K562 (cell line): ENCODE results near the gene PRSS22. TPM values are rescaled to one million over a fixed set of nuclear protein-coding genes. Genes with fewer than 3 reads are reported as not detected.

Experiments used
- ATAC-seq: fragments of 200-7000 bp; cut with Tn5 transposase; 3 replicates; pipeline ENCODE4 v1.9.1; 2020; ENCODE audit warnings: moderate library complexity
- BruUV-seq: library from RNA; stranded (reverse); fragments of 400-500 nt; replicated peaks from 2 replicates; lab custom pipeline; 2021; lab: Mats Ljungman, UMichigan
- CTCF ChIA-PET: fragments of 300-600 bp; formaldehyde crosslinking; extraction: SDS; loops from one replicate; lab custom pipeline; 2021; ENCODE audit warnings: low intra/inter-chr PET ratio; lab: Yijun Ruan, JAX
- POLR2A ChIA-PET: fragments of 300-600, 350-650 bp; sonication (Branson Sonifier 250); formaldehyde crosslinking; extraction: SDS; loops from one replicate; lab custom pipeline; 2021; ENCODE audit warnings: antibody characterized with exemption, inconsistent platforms; lab: Yijun Ruan, JAX
- DNase-seq, 4 experiments: peaks; one replicate each; pipeline versions ENCODE4 v3.0.0 to v3.0.0-alpha.2; 2011 to 2018; ENCODE audit warnings: low spot score in 3 of 4, mixed read lengths in 3 of 4; ENCODE audit errors: extremely low read depth in 1 of 4
- FAIRE-seq: peaks from 2 replicates; lab custom pipeline; 2011; peaks lifted over from hg19 to GRCh38; lab: Jason Lieb, UNC
- H2AFZ ChIP-seq: 2 replicates; pipeline ENCODE4 v1.6.0; 2011; ENCODE audit warnings: low read depth, low read length, control low read depth, inconsistent platforms
- H3K27ac ChIP-seq: fragments of 200-600 bp; 3 replicates; pipeline ENCODE4 v1.8.0; 2011; ENCODE audit warnings: low read depth, mild to moderate bottlenecking, control low read depth, inconsistent platforms, low read length, moderate library complexity, mixed read lengths; ENCODE audit errors: extremely low read depth
- H3K27me3 ChIP-seq, 2 experiments: fragments of 300-600 bp in 1 of 2; 2 replicates in 1 of 2; 3 replicates in 1 of 2; pipeline versions ENCODE4 v1.6.0 to v1.8.0; 2011; ENCODE audit warnings: inconsistent platforms in 2 of 2, low read length in 2 of 2, mild to moderate bottlenecking in 1 of 2, mixed read lengths in 1 of 2, moderate library complexity in 1 of 2; ENCODE audit not compliant: control insufficient read depth in 2 of 2, insufficient read depth in 2 of 2
- H3K36me3 ChIP-seq: fragments of 300-600 bp; 3 replicates; pipeline ENCODE4 v1.8.0; 2011; ENCODE audit warnings: mild to moderate bottlenecking, low read length, inconsistent platforms; ENCODE audit not compliant: control insufficient read depth, insufficient read depth
- H3K4me1 ChIP-seq, 2 experiments: fragments of 200-600 bp in 1 of 2; replicated peaks in 1 of 2; 2 replicates in 1 of 2; 3 replicates in 1 of 2; pipeline versions ENCODE4 v1.5.1 to v1.8.0; 2011; ENCODE audit warnings: inconsistent platforms in 2 of 2, low read length in 2 of 2, mild to moderate bottlenecking in 1 of 2, mixed read lengths in 1 of 2, moderate library complexity in 1 of 2; ENCODE audit not compliant: control insufficient read depth in 2 of 2, insufficient read depth in 2 of 2
- H3K4me2 ChIP-seq: 2 replicates; pipeline ENCODE4 v1.6.1; 2011; ENCODE audit warnings: low read length, control low read depth, inconsistent platforms, mixed read lengths; ENCODE audit not compliant: insufficient read depth
- H3K4me3 ChIP-seq: fragments of 200-600 bp; sonication (generic), shearing (Covaris generic); 2 replicates; pipeline ENCODE4 v1.5.1; 2016; ENCODE audit warnings: control low read depth, inconsistent platforms
- H3K79me2 ChIP-seq: fragments of 200-600 bp; 3 replicates; pipeline ENCODE4 v1.8.0; 2011; ENCODE audit warnings: low read length, inconsistent platforms; ENCODE audit not compliant: control insufficient read depth, insufficient read depth
- H3K9ac ChIP-seq, 2 experiments: 2 replicates each; pipeline versions ENCODE4 v1.6.0 to v1.6.1; 2011; ENCODE audit warnings: low read depth in 2 of 2, low read length in 2 of 2, control low read depth in 1 of 2, inconsistent platforms in 1 of 2, mild to moderate bottlenecking in 1 of 2, mixed read lengths in 1 of 2; ENCODE audit not compliant: insufficient read depth in 1 of 2
- H3K9me1 ChIP-seq: one replicate; pipeline ENCODE4 v1.6.0; 2011; ENCODE audit warnings: inconsistent platforms, mild to moderate bottlenecking, low read length, moderate library complexity; ENCODE audit not compliant: control insufficient read depth, insufficient read depth
- H3K9me3 ChIP-seq: replicated peaks from 2 replicates; pipeline ENCODE4 v1.5.1; 2011; ENCODE audit warnings: low read depth, low read length, inconsistent platforms; ENCODE audit not compliant: control insufficient read depth, insufficient read depth
- H4K20me1 ChIP-seq: replicated peaks from 2 replicates; pipeline ENCODE4 v1.6.1; 2011; ENCODE audit warnings: low read length, inconsistent platforms, mixed read lengths; ENCODE audit not compliant: control insufficient read depth, insufficient read depth
- PHF8 ChIP-seq: fragments of 200-600 bp; sonication (generic); IDR thresholded peaks from 2 replicates; pipeline ENCODE4 v1.6.1; 2012; ENCODE audit warnings: mixed run types, mild to moderate bottlenecking, inconsistent platforms, low read length, moderate library complexity, borderline replicate concordance
- ZZZ3 ChIP-seq: fragments of 450-650 bp; IDR thresholded peaks from 2 replicates; pipeline ENCODE4 v1.6.1; 2016; ENCODE audit warnings: antibody characterized with exemption, mild to moderate bottlenecking, moderate library complexity
- WGBS: fragments of 100-300 bp; shearing (Covaris generic); methylation state at CpG from one replicate; pipeline ENCODE4 v1.1.6; 2016; ENCODE audit warnings: low coverage, mixed read lengths; ENCODE audit not compliant: insufficient coverage; ENCODE audit errors: missing lambda C conversion rate; 5-methylcytosine and 5-hydroxymethylcytosine counted together
- in situ Hi-C: fragments of 300-500 bp; cut with MboI; formaldehyde crosslinking; loops from 4 replicates; pipeline ENCODE4 v1.15.0; 2018; ENCODE audit warnings: inconsistent platforms, mixed read lengths
- intact Hi-C: fragments of 100-400 bp; cut with micrococcal nuclease; formaldehyde crosslinking; loops from 2 replicates; pipeline ENCODE4 v1.14.2; 2022
- polyA plus RNA-seq, 8 experiments: library from polyadenylated mRNA; depleted of rRNA in 4 of 8; stranded (reverse) in 5 of 8; unstranded in 3 of 8; fragments of >200 nt; fragmentation: Nextera tagmentation in 2 of 8; fragmentation: Illumina TruSeq in 1 of 8; extraction: Ambion mirVana in 2 of 8; extraction: Trizol in 1 of 8; gene quantifications; 2 replicates each; pipeline versions ENCODE4 v1.2.1 to v1.2.3, GENCODE V29; 2011 to 2014; ENCODE audit warnings: inconsistent platforms in 1 of 8, missing spikeins in 1 of 8
- total RNA-seq, 7 experiments: library from RNA; depleted of rRNA in 6 of 7; stranded (reverse); fragments of >200 nt in 6 of 7; fragmentation: Illumina TruSeq in 2 of 7; extraction: Trizol in 2 of 7; gene quantifications; 2 replicates each; pipeline versions ENCODE4 v1.2.1 to v1.2.3, GENCODE V29; 2011 to 2021; ENCODE audit warnings: low replicate concordance in 1 of 7
- TF ChIP-seq, protein P1 (sequence below), 2 experiments: fragments of 200-800 bp in 1 of 2; sonication (Bioruptor generic) in 1 of 2; sonication (generic) in 1 of 2; formaldehyde crosslinking in 1 of 2; IDR thresholded peaks in 1 of 2; conservative IDR thresholded peaks in 1 of 2; 2 replicates each; pipeline versions ENCODE4 v1.5.0 to v1.6.1; 2016 to 2020; ENCODE audit warnings: missing compliant biosample characterization in 1 of 2, missing genetic modification characterization in 1 of 2, missing genetic modification reagents in 1 of 2
- TF ChIP-seq, protein P2 (sequence below): fragments of 250-450 bp; sonication (Bioruptor Pico); IDR thresholded peaks from 2 replicates; pipeline ENCODE4 v1.9.0; 2021; ENCODE audit warnings: mild to moderate bottlenecking
- TF ChIP-seq, protein P3 (sequence below): fragments of 250-450 bp; sonication (Bioruptor Pico); IDR thresholded peaks from 2 replicates; pipeline ENCODE4 v1.5.0; 2021

Gene PRSS22
- total and polyA plus RNA-seq, 9 of the 15 experiments (the other 6 are each of a cell fraction or from before 2014, with no cell fraction given): 0.13 to 0.42 TPM; not detected in 7

DNA sequence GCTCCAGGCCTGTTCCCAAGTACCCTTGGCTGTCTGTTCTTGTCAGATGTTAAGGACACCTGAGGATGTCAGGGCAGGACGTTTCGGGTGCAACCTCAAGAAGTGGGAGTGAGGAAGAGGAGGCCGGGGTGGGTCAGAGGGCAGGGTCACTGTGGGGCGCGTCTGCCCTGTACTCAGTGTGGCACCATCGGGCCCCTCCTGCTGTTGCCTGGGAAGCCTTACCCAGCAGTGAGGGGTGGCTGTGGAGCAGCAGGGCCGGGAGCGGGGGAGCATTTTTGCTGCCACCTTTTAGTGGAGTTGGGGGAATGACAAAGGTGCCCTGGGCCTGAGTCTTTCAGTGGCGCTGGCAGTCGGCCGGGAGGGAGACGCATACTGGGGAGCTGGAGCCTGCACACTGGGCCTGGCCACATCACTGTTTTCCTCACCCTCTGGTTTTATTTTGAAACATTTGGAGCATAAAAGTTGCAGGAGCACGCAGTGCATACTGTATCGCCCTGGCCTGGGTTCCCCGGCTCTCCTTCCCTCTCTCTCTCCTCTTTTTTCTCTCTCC, 42.6 kb upstream of the PRSS22 start:
- TF ChIP-seq ZZZ3 (no peak), PHF8 (no peak)
- TF ChIP-seq, protein P1, sequence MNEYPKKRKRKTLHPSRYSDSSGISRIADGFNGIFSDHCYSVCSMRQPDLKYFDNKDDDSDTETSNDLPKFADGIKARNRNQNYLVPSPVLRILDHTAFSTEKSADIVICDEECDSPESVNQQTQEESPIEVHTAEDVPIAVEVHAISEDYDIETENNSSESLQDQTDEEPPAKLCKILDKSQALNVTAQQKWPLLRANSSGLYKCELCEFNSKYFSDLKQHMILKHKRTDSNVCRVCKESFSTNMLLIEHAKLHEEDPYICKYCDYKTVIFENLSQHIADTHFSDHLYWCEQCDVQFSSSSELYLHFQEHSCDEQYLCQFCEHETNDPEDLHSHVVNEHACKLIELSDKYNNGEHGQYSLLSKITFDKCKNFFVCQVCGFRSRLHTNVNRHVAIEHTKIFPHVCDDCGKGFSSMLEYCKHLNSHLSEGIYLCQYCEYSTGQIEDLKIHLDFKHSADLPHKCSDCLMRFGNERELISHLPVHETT (CRISPR knock-in tag; conservative IDR thresholded peaks at IDR 0.05 in 1 of 2, IDR thresholded peaks at IDR 0.05 in 1 of 2): no peak
- TF ChIP-seq, protein P2, sequence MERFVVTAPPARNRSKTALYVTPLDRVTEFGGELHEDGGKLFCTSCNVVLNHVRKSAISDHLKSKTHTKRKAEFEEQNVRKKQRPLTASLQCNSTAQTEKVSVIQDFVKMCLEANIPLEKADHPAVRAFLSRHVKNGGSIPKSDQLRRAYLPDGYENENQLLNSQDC (CRISPR knock-in tag): no peak
- TF ChIP-seq, protein P3, sequence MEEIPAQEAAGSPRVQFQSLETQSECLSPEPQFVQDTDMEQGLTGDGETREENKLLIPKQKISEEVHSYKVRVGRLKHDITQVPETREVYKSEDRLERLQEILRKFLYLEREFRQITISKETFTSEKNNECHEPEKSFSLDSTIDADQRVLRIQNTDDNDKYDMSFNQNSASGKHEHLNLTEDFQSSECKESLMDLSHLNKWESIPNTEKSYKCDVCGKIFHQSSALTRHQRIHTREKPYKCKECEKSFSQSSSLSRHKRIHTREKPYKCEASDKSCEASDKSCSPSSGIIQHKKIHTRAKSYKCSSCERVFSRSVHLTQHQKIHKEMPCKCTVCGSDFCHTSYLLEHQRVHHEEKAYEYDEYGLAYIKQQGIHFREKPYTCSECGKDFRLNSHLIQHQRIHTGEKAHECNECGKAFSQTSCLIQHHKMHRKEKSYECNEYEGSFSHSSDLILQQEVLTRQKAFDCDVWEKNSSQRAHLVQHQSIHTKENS (CRISPR knock-in tag): no peak
- no peak for ATAC-seq
- H3K9me1 ChIP-seq: no peaks in the 10 kb centered on the region
- no peak overlapping the region for H3K4me3 ChIP-seq
- H4K20me1 ChIP-seq: no peaks in the 10 kb centered on the region
- no peaks in the 10 kb centered on the region for H3K9me3 ChIP-seq
- no peak overlapping the region for H3K9ac ChIP-seq
- H3K4me2 ChIP-seq: no peak overlapping the region
- no peaks in the 10 kb centered on the region for H3K36me3 ChIP-seq
- in situ Hi-C loops: no loop called here
- no TSS peak for BruUV-seq
- H3K27ac ChIP-seq: no peak overlapping the region
- no peak for FAIRE-seq
- intact Hi-C loops: no loop called here
- ChIA-PET CTCF (no interaction called here), POLR2A (no interaction called here)
- peaks cover 7 to 44% of the 10 kb centered on the region in 2 experiments; a peak in 4 of 5 replicates for H3K4me1 ChIP-seq
- no peaks in the 10 kb centered on the region for H3K27me3 ChIP-seq
- DNase-seq: no peak
- 71% methylated on average over 12 of the region's 15 CpGs for WGBS
- H3K79me2 ChIP-seq: peaks cover 6% of the 10 kb centered on the region; the same call in 2 of the 3 replicates
- no peak overlapping the region for H2AFZ ChIP-seq
